Measurements from ENCODE around the gene TAF5. TPM values are rescaled to one million over a fixed set of nuclear protein-coding genes. Genes with fewer than 3 reads are reported as not detected.
"Not testable (repeated sequence)": the region's sequence is repeated elsewhere in the genome, so short reads cannot be mapped to it uniquely, and the experiment has no call there.

TAF5 gene
- total RNA-seq, 1 donor from 2014 or later: 5.2 TPM

DNA sequence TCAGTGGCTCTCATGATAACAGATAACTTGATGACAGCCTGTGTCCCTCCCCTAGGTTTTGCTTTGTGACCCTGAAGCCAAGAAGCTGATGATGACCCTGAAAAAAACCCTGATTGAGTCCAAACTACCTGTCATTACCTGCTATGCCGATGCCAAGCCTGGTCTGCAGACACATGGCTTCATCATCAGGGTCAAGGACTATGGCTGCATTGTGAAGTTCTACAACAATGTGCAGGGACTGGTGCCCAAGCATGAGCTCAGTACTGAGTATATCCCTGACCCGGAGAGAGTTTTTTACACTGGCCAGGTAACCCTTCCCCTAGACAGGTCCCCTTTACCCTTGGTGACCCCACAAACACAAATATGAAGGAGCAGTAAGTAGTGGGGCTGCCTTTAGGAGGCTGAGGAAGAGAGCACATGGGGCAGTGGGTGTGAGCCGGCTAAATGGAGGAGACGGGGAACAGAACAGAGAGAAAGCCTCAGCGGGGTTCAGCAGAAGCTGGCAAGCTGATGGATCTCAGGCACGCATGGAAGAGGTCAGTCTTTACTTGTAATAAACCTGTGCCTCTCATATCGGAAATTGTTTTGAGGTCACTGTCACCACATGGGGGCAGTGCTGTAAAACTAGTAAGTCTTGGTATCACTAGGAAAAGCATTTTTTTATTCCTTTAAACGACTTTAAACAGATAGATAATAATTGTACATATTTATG lies 48.8 kb downstream of the TAF5 start:
- TF ChIP-seq, protein P1, sequence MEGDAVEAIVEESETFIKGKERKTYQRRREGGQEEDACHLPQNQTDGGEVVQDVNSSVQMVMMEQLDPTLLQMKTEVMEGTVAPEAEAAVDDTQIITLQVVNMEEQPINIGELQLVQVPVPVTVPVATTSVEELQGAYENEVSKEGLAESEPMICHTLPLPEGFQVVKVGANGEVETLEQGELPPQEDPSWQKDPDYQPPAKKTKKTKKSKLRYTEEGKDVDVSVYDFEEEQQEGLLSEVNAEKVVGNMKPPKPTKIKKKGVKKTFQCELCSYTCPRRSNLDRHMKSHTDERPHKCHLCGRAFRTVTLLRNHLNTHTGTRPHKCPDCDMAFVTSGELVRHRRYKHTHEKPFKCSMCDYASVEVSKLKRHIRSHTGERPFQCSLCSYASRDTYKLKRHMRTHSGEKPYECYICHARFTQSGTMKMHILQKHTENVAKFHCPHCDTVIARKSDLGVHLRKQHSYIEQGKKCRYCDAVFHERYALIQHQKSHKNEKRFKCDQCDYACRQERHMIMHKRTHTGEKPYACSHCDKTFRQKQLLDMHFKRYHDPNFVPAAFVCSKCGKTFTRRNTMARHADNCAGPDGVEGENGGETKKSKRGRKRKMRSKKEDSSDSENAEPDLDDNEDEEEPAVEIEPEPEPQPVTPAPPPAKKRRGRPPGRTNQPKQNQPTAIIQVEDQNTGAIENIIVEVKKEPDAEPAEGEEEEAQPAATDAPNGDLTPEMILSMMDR (IDR thresholded peaks at IDR 0.05; ENCODE audit: unreplicated experiment): peak; percentile 60
- Mint-ChIP-seq H3K4me1 (no peaks in the 10 kb centered on the region), H3K4me3 (no peak overlapping the region), H3K36me3 (peaks cover 39% of the 10 kb centered on the region), H3K27me3 (ENCODE audit: low read depth) (no peaks in the 10 kb centered on the region), H3K9me3 (no peaks in the 10 kb centered on the region), H3K27ac (no peak overlapping the region)
- peak in 1 of 2 experiments; percentile 53 for DNase-seq (ENCODE audit: low spot score in 2 of 2, unreplicated experiment in 2 of 2)

GRCh38 chr10:103417148-103417469 lies 49.3 kb downstream of the TAF5 start:
- not testable (repeated sequence) for H3K4me3 Mint-ChIP-seq; H3K9me3 Mint-ChIP-seq; DNase-seq (ENCODE audit: low spot score in 2 of 2, unreplicated experiment in 2 of 2); H3K27ac Mint-ChIP-seq; H3K4me1 Mint-ChIP-seq; H3K27me3 Mint-ChIP-seq (ENCODE audit: low read depth)
- peaks cover 39% of the 10 kb centered on the region for H3K36me3 Mint-ChIP-seq

- DNase-seq (ENCODE audit: low spot score in 2 of 2, unreplicated experiment in 2 of 2): no peak
- Mint-ChIP-seq H3K27ac (no peak overlapping the region), H3K9me3 (no peaks in the 10 kb centered on the region), H3K4me3 (no peak overlapping the region), H3K36me3 (peaks cover 44% of the 10 kb centered on the region), H3K4me1 (no peaks in the 10 kb centered on the region), H3K27me3 (ENCODE audit: low read depth) (no peaks in the 10 kb centered on the region)
- TF ChIP-seq, protein P1 (IDR thresholded peaks at IDR 0.05; ENCODE audit: unreplicated experiment): no peak
These were observed 49.8 kb downstream of the TAF5 start for GRCh38 chr10:103417601-103418000.

DNA sequence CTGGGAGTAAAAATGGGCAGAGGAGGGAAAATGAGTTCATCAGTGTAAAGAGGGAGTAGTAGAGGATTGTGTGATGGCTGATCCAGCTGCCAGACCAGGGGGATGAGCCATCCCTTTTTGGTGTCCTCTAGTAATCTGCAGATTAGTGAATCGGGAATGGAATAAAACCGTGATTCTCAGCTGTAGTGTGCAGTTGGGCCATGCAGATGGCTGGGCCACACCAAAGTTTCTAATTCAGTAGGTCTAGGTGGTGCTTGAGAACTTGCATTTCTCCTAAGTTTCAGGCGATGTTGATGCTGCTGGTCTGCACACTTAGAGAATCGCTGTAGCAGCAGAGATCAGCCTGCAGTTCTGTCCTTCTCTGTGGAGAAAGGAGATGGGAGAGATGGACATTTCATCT lies 51.3 kb downstream of the TAF5 start:
- Mint-ChIP-seq H3K27me3 (ENCODE audit: low read depth) (no peaks in the 10 kb centered on the region), H3K4me1 (no peaks in the 10 kb centered on the region), H3K4me3 (no peak overlapping the region), H3K9me3 (no peaks in the 10 kb centered on the region), H3K36me3 (peaks cover 52% of the 10 kb centered on the region), H3K27ac (no peak overlapping the region)
- TF ChIP-seq, protein P1 (IDR thresholded peaks at IDR 0.05; ENCODE audit: unreplicated experiment): no peak
- DNase-seq (ENCODE audit: low spot score in 2 of 2, unreplicated experiment in 2 of 2): no peak

DNA sequence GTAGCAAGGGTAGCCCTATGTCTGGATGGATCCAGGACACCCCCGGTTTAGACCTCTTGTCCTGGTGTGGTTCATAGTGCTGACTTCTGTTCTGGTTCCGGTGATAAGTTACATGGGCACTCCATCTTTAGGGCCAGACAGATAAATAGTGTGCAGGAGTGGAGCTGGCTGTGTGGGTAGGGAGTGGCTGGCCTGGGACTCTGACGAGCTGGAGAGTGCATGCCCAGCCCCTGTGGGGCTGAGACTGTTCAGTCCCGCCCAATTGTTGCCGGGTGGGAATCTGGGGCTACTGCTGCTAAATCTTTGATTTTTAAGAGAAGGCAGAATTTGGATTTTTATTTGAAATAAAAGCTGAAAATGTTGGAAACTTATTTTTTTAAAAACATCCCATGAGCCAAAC lies 56.0 kb downstream of the TAF5 start:
- Mint-ChIP-seq H3K9me3 (no peaks in the 10 kb centered on the region), H3K36me3 (peaks cover 52% of the 10 kb centered on the region), H3K4me1 (no peaks in the 10 kb centered on the region), H3K4me3 (no peak overlapping the region), H3K27me3 (ENCODE audit: low read depth) (no peaks in the 10 kb centered on the region), H3K27ac (no peak overlapping the region)
- TF ChIP-seq, protein P1 (IDR thresholded peaks at IDR 0.05; ENCODE audit: unreplicated experiment): no peak
- DNase-seq (ENCODE audit: low spot score in 2 of 2, unreplicated experiment in 2 of 2): no peak

DNA sequence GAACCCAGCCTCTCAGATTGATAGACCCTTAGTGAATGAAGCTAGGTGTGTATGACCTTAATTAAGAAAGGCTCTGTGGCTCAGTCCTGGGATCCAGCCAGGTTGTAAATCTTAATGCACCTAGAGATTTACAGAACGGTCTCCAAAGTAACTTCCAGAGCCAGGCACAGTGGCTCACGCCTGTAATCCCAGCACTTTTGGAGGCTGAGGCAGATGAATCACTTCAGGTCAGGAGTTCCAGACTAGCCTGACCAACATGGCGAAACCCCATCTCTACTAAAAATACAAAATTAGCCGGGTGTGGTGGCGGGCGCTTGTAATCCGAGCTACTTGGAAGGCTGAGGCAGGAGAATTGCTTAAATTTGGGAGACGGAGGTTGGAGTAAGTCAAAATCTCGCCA lies 60.1 kb downstream of the TAF5 start:
- TF ChIP-seq, protein P1 (IDR thresholded peaks at IDR 0.05; ENCODE audit: unreplicated experiment): no peak
- no peak overlapping the region for H3K27ac Mint-ChIP-seq
- H3K36me3 Mint-ChIP-seq: peaks cover 57% of the 10 kb centered on the region
- H3K4me1 Mint-ChIP-seq: no peaks in the 10 kb centered on the region
- no peak for DNase-seq (ENCODE audit: low spot score in 2 of 2, unreplicated experiment in 2 of 2)
- H3K4me3 Mint-ChIP-seq: no peak overlapping the region
- no peaks in the 10 kb centered on the region for H3K27me3 Mint-ChIP-seq (ENCODE audit: low read depth)
- no peaks in the 10 kb centered on the region for H3K9me3 Mint-ChIP-seq
